Measurements from ENCODE around the gene ATMIN. TPM values are rescaled to one million over a fixed set of nuclear protein-coding genes. Genes with fewer than 3 reads are reported as not detected.

Gene ATMIN
- total and polyA plus RNA-seq, 4 donors, result 6.8 to 17.8 (median 12.3) TPM

GRCh38 chr16:81081014-81081413 lies 45.4 kb downstream of the ATMIN start:
- TF ChIP-seq RAD21 (IDR thresholded peaks at IDR 0.05) (no peak), RXRA (IDR thresholded peaks at IDR 0.05) (no peak), REST (IDR thresholded peaks at IDR 0.05) (no peak), ZBTB33 (IDR thresholded peaks at IDR 0.05) (no peak), YY1 (IDR thresholded peaks at IDR 0.05) (no peak), ATF3 (IDR thresholded peaks at IDR 0.05) (no peak), EGR1 (IDR thresholded peaks at IDR 0.05; ENCODE audit: low read depth in 2 of 2) (no peak), HNF4A (conservative IDR thresholded peaks at IDR 0.05) (no peak), JUND (IDR thresholded peaks at IDR 0.05) (no peak), NR2F2 (IDR thresholded peaks at IDR 0.05) (no peak), FOXA2 (IDR thresholded peaks at IDR 0.05) (no peak), GABPA (IDR thresholded peaks at IDR 0.05 in 1 of 2, conservative IDR thresholded peaks at IDR 0.05 in 1 of 2) (no peak), FOXA1 (IDR thresholded peaks at IDR 0.05) (no peak)
- Histone ChIP-seq H3K9me3 (ENCODE audit: control insufficient read depth in 4 of 4, low read length in 3 of 4) (no peaks in the 10 kb centered on the region), H3K4me1 (ENCODE audit: control insufficient read depth in 4 of 4, insufficient read depth in 4 of 4, low read length in 3 of 4) (peaks cover 2 to 9% (median 5%) of the 10 kb centered on the region in 4 donors), H3K27me3 (ENCODE audit: control insufficient read depth in 4 of 4, insufficient read depth in 4 of 4, low read length in 3 of 4) (no peaks in the 10 kb centered on the region), H3K27ac (ENCODE audit: low read depth in 1 of 2, low read length in 2 of 2) (no peak overlapping the region), H3K36me3 (ENCODE audit: control insufficient read depth in 4 of 4, insufficient read depth in 3 of 4, low read depth in 1 of 4, low read length in 3 of 4) (peaks cover 0 to 4% (median 2%) of the 10 kb centered on the region in 4 donors), H3K9ac (ENCODE audit: low read depth in 1 of 2, low read length in 2 of 2) (no peak overlapping the region), H3K4me3 (ENCODE audit: low read depth in 1 of 3, low read length in 3 of 3) (no peak overlapping the region)
- 91% methylated on average over 4 of the region's 4 CpGs for WGBS
- DNase-seq (ENCODE audit: low spot score), result no peak

GRCh38 chr16:81088836-81089235 lies 53.2 kb downstream of the ATMIN start:
- WGBS, result 93% methylated on average over 5 of the region's 5 CpGs
- no peak for DNase-seq (ENCODE audit: low spot score)
- no peak overlapping the region for H3K9ac ChIP-seq (ENCODE audit: low read depth in 1 of 2, low read length in 2 of 2)
- H3K27ac ChIP-seq (ENCODE audit: low read depth in 1 of 2, low read length in 2 of 2), result no peak overlapping the region
- H3K4me3 ChIP-seq (ENCODE audit: low read depth in 1 of 3, low read length in 3 of 3), result no peak overlapping the region
- H3K36me3 ChIP-seq (ENCODE audit: control insufficient read depth in 4 of 4, insufficient read depth in 3 of 4, low read depth in 1 of 4, low read length in 3 of 4), result peaks cover 1 to 6% (median 4%) of the 10 kb centered on the region in 4 donors
- no peaks in the 10 kb centered on the region for H3K27me3 ChIP-seq (ENCODE audit: control insufficient read depth in 4 of 4, insufficient read depth in 4 of 4, low read length in 3 of 4)
- peaks cover 2 to 17% (median 4%) of the 10 kb centered on the region in 4 donors for H3K4me1 ChIP-seq (ENCODE audit: control insufficient read depth in 4 of 4, insufficient read depth in 4 of 4, low read length in 3 of 4)
- H3K9me3 ChIP-seq (ENCODE audit: control insufficient read depth in 4 of 4, low read length in 3 of 4), result no peaks in the 10 kb centered on the region
- no peak for TF ChIP-seq GABPA (IDR thresholded peaks at IDR 0.05 in 1 of 2, conservative IDR thresholded peaks at IDR 0.05 in 1 of 2)
- TF ChIP-seq ZBTB33 (IDR thresholded peaks at IDR 0.05), result no peak
- no peak for TF ChIP-seq FOXA1 (IDR thresholded peaks at IDR 0.05)
- TF ChIP-seq RAD21 (IDR thresholded peaks at IDR 0.05), result no peak

Data from liver (tissue), 9 donors.